ENCODE data around the gene GFY.
A peak's percentile ranks its signal among the peaks of the same experiment; 100 is the strongest.

Gene GFY

DNA sequence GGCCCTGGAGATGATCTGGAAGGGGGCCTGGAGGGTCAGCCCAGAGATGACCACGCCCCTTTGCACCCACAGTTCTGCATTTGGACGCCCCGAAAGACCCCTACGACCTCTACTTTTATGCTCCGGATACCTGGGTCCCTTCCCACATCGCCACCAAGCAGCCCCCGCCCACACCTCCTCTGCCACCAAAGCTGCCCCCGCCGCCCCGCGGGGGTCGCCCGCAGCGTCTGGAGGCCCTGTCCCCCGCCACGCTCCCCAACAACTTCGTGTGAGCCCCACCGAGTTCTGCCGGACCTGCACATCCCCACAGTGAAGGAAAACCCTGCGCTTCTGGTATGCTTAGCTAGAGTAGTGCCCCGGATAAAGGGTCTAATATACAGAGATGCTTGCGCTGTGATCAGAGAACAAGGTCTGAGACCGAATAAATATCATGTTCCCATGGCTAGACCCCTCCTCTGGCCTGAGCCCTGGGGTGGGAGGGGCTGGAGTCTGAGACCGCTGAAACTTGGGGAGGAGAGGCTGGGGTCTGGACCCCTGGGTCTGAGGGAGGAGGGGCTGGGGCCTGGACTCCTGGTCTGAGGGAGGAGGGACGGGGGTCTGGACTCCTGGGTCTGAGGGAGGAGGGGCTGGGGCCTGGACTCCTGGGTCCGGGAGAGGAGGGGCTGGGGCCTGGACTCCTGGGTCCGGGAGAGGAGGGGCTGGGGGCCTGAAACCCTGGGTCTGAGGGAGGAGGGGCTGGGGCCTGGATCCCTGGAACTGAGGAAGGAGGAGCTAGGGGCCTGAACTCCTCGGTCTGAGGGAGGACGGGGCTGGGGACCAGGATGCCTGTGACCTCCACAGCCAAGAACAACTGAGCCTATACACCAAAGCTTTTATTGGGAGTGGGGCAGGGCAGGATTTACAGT lies 3.6 kb downstream of the GFY start:
- DNase-seq (ENCODE audit: low spot score): no peak

DNA sequence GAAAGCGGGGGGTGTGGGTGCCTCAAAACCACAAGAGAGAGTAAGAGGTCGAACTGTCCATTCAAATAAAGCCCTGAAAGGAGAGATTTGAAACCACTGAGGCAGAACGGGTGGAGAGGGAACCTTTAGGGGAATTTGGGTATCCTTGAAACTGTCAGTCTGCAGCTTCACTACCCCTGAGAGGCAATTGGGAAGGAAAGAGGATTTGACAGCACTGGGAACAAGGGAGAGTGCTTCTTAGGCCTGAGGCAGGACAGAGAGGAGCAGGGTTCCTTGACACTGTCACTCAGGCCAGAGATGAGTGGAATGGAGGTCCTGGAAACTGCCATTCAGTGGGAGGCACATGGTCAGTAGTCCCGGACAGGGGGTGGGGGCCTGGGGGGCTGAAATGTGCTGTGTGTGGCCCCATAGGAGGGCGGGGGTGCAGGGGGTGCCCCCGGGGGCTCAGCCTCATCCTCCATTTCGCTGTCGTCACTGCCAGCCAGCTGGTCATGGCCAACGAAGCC lies 5.0 kb downstream of the GFY start:
- no peak for DNase-seq (ENCODE audit: low spot score)

DNA sequence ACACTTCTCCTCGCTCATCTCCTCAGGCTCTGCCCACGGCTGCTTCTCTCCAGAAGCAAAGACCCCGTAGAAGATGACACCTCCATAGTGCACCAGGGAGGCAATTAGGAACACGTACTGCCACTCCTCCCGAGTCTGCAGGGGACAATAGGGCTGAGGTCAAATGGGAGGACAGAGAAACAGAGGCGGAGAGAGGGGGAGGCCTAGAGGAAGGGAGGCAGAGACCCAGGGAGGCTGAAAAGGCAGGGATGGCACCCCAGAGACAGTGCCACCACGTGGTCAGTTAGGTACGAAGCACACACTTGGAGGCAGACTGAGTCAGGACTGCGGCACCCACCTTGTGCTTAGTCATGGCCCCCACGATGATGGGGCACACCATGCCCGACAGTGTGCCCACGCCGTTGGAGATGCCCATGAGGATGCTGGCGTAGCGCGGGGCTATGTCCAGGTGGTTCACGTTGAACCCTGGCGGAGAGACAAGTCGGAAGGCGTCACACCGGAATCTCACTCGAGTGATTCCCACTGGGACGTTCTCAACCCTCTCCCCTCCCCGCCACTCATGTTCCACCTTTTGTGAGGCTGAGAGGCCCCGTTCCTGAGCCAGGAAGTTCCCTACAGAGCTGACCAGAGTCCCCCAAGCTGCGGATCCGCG lies 5.6 kb downstream of the GFY start:
- DNase-seq (ENCODE audit: low spot score): peak; percentile 64

- peak; percentile 56 for DNase-seq (ENCODE audit: low spot score)
Observed at GRCh38 chr19:49431330-49431749, 6.2 kb downstream of the GFY start.

GRCh38 chr19:49432141-49433073 lies 7.2 kb downstream of the GFY start:
- no peak for DNase-seq (ENCODE audit: low spot score)

DNA sequence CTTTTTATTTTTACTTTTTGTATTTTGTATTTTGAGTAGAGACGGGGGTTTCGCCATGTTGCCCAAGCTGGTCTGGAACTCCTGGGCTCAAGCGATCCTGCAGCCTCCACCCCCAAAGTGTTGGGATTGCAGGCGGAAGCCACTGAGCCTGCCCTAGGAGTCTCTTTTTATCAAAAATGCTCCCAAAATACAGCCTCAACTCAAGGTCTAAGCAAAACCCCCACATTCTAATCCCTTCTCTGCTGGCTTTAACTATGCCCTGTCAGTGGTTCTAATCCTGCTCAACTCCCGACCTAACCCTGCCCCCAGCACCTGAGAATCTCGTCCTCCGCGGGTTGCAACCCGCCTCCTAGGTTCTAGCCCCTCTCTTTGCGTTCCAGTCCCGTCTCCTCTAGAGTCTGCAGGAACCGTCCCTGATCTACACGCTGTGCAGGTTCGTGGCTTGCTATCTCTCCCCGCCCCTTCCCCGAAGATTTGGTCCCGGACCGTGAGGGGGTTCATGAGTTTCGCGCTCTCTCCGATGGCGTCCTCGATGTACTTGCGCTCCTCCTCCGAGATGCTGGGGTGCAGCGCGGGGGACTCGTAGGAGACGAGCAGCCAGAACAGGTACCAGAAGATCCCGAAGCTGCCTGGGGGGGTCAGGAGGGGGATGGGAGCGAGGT lies 8.2 kb downstream of the GFY start:
- DNase-seq (ENCODE audit: low spot score): no peak

DNA sequence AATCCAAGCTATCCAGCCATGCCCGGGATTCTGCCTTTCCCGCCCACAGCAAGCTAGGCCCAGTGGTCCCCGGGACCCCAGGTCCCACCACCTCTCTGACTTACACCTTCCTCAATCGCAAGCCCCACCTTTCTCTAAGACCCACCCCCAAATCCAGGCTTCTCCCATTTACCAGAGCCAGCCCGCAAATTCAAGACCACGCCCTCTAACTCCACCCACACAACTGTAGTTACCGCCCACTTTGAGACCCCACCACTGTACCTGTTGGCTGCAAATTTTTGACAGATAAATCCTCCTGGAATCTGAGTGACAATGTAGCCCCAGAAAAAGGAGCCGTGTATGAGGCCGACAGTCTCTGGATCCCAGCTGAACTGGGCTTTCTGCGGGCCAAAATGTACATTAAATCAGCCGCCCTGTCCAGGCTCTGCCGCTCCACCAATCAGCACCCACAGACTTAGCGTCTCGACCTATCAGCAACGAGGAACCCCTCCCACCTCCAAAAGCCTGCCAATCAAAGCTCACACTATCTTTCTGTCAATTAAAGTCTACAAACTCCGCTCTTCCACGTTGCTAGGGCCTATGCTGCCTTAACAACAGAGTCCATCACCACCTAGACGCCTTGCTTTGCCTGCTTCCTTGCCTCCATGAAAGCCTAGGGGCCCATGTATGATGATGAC lies 9.9 kb downstream of the GFY start:
- DNase-seq (ENCODE audit: low spot score): peak; percentile 58

DNA sequence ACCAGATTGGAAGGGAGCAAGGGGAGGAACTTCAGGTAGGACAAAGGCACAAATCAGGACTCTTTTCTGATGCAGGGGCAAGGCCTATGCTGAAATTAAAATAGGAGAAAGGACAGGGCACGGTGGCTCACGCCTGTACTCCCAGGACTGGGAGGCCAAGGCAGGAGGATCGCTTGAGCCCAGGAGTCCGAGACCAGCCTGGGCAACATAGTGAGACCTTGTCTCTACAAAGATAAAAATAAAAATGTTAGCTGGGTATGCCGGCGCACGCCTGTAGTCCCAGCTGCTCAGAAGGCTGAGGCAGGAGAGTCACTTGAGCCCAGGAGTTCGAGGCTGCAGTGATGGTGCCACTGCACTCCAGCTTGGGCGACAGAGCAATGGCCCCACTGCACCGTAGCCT lies 10.5 kb downstream of the GFY start:
- no peak for DNase-seq (ENCODE audit: low spot score)

DNA sequence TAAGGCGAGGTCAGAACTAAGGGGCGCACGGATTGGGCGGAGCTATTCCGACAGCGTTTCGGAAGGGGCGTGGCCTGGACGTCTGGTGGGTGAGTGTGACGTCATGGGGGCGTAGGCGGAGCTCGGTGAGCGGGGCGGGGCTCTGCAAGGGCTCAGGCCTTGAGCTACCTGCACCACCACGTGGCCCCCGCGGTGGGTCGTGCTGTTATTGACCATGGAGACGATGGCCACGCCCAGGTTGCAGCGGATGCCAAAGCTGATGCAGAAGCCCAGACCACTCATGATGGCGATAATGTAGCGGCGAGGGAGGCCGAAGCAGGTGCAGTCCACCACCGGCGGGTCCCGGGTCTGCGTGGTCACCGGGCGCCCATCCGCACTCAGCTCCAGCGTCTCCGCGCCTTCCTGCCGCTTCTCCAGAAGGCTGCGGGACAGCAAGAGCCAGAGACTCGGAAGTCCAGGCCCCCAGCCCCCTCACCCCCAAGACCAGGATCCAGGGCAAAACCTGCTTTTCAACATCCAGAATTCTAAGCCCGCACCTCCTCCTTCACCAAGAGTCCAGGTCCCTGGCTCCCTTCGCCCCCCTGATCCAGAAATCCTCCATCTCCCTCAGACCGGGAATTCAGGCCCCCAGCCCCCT lies 11.3 kb downstream of the GFY start:
- peak; percentile 67 for DNase-seq (ENCODE audit: low spot score)

DNA sequence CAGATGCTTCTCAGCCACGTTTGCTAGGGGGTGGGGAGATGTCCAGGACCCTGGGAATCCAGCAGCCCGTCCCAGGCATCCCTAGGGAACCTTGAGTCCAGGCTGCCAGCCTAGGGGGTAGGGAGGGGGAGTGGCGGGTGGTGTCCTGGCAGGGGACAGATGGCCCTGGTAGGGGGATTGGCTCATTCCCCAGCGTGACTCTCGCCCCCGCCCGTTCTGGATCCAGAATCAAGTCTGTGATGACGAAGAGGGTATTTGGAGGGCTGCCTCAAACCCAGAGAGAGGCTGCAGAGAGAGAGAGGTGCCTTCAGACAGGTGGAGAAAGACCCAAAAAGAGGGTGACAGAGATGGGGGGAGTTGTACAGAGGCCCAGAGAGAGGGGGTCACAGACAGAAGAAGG lies 12.0 kb downstream of the GFY start:
- no peak for DNase-seq (ENCODE audit: low spot score)

DNA sequence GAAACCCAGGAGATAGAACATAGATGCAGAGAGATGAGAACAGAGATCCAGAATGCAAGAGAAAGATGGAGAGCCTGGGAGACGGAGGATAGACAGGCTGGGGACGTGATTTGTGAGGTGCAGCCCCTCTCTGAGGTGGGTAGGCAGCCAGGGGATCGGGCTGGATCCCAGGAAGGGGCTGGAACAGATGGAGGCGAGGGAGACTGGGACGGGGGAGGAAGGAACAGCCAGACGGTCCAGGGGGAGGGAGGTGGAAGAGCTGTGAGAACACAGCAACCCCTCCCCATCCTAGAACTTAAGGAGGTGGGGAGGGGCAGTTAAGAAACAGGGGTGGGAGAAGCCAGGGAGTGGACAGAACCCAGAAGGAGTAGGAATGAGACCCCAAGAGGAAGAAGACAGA lies 13.1 kb downstream of the GFY start:
- no peak for DNase-seq (ENCODE audit: low spot score)

DNA sequence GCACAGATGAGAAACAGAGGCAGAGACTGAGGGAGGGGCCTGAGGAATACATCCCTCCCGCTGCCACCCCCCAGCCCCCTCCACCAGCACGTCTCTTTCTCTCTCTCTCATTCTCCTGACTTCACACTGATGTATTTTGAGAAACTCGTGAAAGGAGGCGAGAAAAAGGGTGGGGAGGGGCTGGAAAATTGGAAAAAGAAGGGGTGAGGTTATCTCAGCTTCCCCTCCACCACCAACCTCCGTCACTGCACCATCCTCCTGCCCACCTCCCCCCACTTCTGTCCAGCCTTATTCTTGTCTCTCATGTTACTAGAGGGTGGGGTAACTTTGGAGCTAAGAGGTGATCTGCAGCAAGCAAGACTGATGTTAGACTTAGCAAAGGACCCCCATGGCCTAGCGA lies 14.6 kb downstream of the GFY start:
- no peak for DNase-seq (ENCODE audit: low spot score)

GRCh38 chr19:49440439-49441209 lies 15.4 kb downstream of the GFY start:
- no peak for DNase-seq (ENCODE audit: low spot score)

DNA sequence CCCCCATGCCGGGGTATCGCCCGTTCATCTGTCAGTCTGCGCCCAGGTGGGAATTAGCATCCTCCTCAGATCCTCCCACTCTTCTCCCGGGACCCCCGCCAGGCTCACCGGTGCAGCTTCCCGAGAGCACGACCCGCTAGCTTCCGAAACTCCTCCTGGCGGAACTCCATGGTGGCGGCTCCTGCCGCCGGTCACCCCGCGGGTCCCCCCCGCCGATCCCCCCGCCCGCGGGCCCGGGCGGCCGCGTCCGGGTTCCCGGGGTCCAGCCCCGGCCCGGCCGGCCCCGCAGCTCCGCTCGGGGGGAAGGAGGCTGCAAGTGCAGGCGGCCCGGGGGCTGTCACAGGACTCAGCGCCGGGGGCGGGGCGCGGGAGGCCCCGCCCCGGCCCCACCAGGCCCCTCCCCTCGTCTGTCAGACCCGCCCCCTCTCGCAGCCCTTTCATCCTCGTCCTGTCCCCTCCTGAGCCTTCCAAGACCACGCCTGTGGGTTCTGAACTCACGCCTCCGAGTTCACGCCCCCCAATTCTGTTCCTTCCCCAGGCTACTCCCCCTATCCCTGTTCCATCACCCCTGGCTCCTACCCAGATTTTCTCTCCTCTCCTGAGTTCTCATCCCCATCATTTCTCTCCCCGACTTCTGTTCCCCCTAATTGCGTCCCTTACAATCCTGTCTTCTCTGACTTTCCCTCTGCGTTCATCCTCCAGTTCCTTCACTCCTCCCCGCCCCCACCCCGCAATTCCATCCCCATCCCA lies 16.2 kb downstream of the GFY start, which contains the start of gene SLC17A7:
TSS of gene SLC17A7 (minus strand) at position 318 of the 750 bp plus-strand sequence. CDS start at position 170, 148 bp downstream.
- DNase-seq (ENCODE audit: low spot score): peak; percentile 67

GRCh38 chr19:49441960-49442350 lies 16.8 kb downstream of the GFY start:
- no peak for DNase-seq (ENCODE audit: low spot score)

- peak; percentile 55 for DNase-seq (ENCODE audit: low spot score)
Observed at GRCh38 chr19:49442354-49442753, 17.2 kb downstream of the GFY start.

GRCh38 chr19:49442771-49443365 lies 17.7 kb downstream of the GFY start:
- DNase-seq (ENCODE audit: low spot score): peak; percentile 66

GRCh38 chr19:49443366-49444099 lies 18.3 kb downstream of the GFY start:
- peak; percentile 94 for DNase-seq (ENCODE audit: low spot score)

Measured in NAMALWA (cell line).